Stimulated activated CD4-positive, alpha-beta T cell treated with anti-CD3 and anti-CD28 coated beads, Interleukin-4, amount 100 ng/mL, for 48 hours (primary cell): ENCODE results near the gene TOM1L1.

Source experiments
- DNase-seq, 2 donors: peaks; one replicate each; pipeline ENCODE4 v3.0.0-alpha.2; 2020; ENCODE audit warnings: low read depth in 2 of 2

The TOM1L1 gene

GRCh38 chr17:54898576-54898975 lies 2.1 kb upstream of the TOM1L1 start:
- no peak for DNase-seq

GRCh38 chr17:54899201-54899600 lies 1.5 kb upstream of the TOM1L1 start:
- DNase-seq: no peak

GRCh38 chr17:54899721-54900456 lies 763 bp upstream of the TOM1L1 start:
- DNase-seq: no peak

DNA sequence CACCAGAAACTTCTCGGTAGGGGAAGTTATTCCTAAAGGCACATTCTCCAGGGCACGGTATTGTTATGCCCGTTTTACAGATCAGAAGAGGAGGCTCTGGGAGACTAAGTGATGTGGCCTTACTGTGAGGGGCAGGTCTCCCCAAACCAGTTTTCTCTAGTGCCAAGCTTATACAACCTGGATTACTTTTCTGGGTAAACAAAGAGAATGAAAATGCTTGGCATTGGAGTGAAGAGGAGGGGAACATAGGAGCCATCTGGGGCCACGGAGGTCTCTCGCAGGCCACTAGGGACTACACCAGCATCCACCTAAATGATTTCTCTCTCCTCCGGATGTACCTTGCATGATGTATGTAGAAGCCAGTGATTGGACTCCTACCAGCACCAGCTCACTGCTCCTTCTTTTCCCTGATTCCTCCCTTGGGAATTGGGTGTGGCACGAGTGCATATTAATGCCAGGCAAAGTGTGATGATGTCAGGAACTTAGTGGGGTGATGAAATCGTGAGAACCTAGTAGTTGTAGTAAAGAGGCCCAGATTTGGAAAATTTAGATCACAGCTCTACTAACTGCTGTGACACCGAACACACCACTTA lies 674 bp downstream of the TOM1L1 start:
- no peak for DNase-seq

DNA sequence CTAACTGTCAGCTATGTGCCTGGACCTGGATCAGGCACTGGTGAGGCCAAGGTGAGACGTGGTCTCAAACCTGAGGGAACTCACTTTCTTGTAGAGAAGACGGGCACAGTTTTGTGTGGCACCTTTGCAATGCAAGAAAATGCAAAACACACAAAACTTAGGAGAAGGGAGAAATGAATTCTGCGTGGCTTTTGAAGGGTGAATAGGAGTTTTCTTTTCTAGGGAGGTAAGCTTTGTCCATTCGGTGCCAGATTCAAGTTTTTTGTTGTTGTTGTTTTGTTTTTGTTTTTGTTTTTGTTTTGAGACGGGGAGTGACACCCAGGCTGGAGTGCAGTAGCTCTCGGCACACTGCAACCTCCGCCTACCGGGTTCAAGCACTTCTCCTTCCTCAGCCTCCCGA lies 1.4 kb downstream of the TOM1L1 start:
- no peak for DNase-seq

DNA sequence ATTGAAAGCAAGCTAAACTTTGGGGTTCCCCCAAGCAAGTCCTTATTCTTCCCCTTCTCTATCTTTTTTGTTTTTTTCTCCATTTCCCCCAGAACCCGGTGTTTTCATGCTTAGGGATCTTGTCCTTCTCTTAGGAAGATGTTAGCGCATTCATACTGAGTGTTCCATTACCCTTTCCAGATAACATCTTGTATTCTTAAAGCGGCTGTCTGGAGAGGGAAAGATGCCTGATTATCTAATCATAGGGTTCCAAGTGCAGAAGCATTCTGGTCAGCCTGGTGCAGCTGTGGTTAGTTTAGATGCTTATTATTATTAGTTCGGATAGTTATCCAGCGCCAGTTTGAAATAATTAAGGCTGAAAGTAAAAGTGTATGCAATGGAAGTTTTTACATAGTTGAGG lies 2.0 kb downstream of the TOM1L1 start:
- DNase-seq: no peak

DNA sequence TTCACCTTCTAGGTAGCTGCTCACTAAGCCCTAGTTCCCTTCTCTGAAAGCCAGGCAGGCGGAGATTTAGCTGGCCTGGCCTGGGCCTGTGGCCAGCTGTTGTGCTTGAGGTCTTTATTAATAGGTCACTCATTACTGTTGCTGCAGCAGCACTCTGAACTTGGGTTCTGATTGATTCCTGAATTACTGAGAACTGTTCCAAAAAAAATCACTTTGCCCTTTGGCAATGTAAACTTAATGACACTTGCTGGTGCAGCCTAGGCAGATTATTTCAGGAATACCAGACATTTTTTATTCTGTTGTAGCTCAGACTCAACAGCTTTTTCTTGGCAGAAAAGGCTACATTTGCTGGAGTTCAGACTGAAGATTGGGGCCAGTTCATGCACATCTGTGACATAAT lies 2.7 kb downstream of the TOM1L1 start:
- DNase-seq: no peak

- DNase-seq: no peak
Observed at GRCh38 chr17:54906683-54907082, 6.0 kb downstream of the TOM1L1 start.

GRCh38 chr17:54907376-54907775 lies 6.7 kb downstream of the TOM1L1 start:
- no peak for DNase-seq

- DNase-seq: no peak
Observed at GRCh38 chr17:54909766-54910165, 9.1 kb downstream of the TOM1L1 start.

DNA sequence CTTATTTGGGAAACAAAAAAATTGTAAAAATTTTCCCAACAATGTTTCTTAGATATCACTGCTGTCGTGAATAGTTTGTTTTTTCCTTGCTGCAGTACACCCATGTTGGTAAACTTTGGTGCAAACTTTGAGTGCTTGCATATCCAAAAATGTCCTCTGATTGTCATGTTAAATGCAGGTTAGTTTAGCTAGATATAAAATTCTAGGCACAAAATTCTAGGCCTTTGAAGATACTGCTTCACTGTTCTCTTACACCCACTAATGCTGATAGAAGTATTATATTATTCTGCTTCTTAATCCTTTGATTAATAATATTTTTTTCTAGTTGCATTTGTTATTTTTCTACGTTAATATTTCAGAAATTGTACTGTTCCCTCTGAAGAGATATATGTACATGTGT lies 16.1 kb downstream of the TOM1L1 start:
- no peak for DNase-seq

DNA sequence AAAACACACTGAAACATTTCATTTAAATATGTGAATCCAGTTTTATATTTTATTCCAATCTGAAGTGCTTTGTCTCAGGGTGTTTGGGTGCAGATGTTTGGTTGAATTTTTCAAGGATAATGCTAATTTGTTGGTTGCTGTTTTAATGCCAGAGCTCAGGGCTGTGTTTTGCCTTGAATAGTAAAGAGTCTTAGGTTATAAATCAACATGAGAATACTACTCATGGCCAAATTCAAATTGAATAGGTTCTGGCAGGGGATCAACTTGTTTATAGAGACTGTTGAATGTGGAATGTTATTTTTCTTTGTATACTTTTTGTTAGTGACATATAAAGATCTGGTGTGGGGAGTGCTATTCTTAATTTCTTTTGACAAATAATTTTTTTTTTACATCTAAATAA lies 18.8 kb downstream of the TOM1L1 start:
- DNase-seq: no peak

GRCh38 chr17:54920819-54921218 lies 20.2 kb downstream of the TOM1L1 start:
- DNase-seq: no peak

GRCh38 chr17:54924405-54924804 lies 23.8 kb downstream of the TOM1L1 start:
- DNase-seq: no peak

GRCh38 chr17:54927525-54927924 lies 26.9 kb downstream of the TOM1L1 start:
- no peak for DNase-seq

GRCh38 chr17:54932711-54933110 lies 32.1 kb downstream of the TOM1L1 start:
- DNase-seq: no peak

DNA sequence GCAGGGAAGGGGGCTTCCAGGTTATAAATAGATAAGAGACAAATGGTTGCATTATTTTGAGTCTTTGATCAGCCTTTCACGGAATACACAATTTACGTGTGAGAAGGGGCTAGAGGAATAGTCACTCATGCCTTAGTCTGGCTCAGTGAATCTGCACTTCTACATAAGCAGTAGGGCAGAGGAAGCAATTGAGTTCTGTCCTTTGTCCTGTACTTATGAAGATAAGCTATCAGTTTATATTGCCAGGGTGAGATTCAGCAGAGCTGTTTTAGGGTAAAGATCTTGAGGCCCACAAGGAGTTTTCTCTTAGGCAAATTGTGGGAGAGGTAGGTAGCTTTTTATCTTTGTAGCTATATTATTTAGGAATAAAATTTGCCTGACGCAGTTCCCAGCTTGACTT lies 33.3 kb downstream of the TOM1L1 start:
- no peak for DNase-seq

DNA sequence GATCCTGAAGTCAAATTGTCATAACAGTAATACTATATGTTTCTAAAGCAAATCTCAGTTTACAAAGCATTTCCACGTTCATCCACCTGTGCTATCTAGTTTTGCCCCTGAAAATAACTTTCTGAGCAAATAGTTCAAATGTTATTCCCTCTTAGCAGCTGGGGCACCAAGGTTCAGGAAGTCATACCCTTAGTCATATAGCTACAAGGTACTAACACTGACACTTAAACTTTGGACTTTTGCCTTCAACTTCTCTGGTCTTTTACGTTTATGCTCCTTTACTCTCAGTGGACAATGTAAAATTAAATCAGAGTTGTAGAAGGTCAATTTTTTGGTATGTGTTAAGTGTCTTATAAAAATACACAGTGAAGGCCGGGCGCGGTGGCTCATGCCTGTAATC lies 34.8 kb downstream of the TOM1L1 start:
- DNase-seq: no peak

- no peak for DNase-seq
Observed at GRCh38 chr17:54937018-54937417, 36.4 kb downstream of the TOM1L1 start.

DNA sequence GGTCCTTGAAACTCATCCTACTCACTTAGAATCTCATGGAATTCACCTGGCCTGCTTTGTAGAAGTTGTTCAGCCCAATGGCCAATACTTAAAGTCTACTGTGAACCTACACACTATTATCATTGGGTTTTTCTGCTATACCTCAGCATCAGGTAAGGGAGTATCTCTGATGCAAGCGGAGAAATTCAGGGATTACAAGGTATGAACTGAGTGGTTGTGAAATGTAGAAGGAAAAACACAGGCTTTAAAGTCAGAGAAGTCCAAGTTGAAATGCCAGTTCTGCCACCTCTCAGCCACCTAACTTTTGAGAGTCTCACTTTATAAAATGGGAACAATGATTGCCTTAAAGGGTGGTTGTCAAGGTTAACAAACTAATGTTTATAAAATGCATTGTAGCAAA lies 36.8 kb downstream of the TOM1L1 start:
- no peak for DNase-seq

GRCh38 chr17:54941285-54941684 lies 40.6 kb downstream of the TOM1L1 start:
- DNase-seq: no peak

GRCh38 chr17:54944796-54945195 lies 44.1 kb downstream of the TOM1L1 start:
- no peak for DNase-seq

DNA sequence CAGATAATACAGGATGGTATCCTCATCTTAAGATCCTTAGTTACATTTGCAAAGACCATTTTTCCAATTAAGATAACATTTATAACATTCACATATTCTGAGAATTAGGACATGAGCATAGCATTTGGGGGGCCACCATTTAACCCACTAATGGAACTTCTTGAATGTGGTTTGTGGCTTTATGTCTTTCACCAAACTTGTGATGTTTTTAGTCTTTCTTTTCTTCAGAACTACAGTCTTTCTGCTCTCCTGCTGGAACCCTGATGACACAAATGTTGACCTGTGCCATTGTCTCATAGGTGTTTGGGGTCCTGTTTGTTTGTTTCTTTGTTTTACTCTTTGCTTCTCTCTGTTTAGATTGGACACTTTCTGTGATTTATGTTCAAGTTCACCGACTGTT lies 44.6 kb downstream of the TOM1L1 start:
- no peak for DNase-seq

- no peak for DNase-seq
Observed at GRCh38 chr17:54945671-54946070, 45.0 kb downstream of the TOM1L1 start.
